ENCODE data around the gene UNC13C. TPM values are rescaled to one million over a fixed set of nuclear protein-coding genes. Genes with fewer than 3 reads are reported as not detected.

Gene UNC13C
- total RNA-seq, 1 donor from 2014 or later, result not detected

DNA sequence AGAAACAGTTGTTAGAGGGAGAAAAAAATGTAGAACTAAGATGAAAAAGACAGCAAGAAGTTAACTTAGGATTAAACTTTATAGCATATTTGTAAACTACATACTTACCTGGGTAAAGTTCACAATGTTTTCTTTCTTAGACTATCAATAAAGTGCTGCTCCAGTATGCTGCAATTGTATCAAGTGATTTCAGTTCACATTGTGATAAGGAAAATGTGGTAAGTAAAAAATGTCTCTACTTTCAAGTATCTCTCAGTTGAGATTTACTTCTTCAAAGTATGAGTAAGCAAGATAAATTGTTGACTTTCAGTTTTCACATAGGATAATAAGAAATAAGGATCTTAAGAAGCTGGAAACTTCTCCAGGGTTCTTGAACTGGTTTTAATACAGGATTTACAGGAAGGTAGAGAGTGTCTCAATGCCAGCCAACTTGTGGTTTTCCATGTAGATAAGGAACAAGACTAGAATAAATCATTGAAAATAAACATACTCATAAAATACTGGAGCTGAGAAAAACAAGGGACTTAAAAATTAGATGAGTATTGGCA lies 528.8 kb downstream of the UNC13C start:
- H3K4me3 ChIP-seq, result no peak overlapping the region
- no peaks in the 10 kb centered on the region for H3K4me1 ChIP-seq
- DNase-seq (ENCODE audit: extremely low spot score in 2 of 2), result no peak
- no peaks in the 10 kb centered on the region for H3K27me3 ChIP-seq
- intact Hi-C loops (cut with DNase I), result no loop called here
- TF ChIP-seq POLR2A (IDR thresholded peaks at IDR 0.05) (no peak), POLR2AphosphoS5 (IDR thresholded peaks at IDR 0.05; ENCODE audit: insufficient read depth in 1 of 2, low read depth in 1 of 2) (no peak)
- TF ChIP-seq, protein P1, sequence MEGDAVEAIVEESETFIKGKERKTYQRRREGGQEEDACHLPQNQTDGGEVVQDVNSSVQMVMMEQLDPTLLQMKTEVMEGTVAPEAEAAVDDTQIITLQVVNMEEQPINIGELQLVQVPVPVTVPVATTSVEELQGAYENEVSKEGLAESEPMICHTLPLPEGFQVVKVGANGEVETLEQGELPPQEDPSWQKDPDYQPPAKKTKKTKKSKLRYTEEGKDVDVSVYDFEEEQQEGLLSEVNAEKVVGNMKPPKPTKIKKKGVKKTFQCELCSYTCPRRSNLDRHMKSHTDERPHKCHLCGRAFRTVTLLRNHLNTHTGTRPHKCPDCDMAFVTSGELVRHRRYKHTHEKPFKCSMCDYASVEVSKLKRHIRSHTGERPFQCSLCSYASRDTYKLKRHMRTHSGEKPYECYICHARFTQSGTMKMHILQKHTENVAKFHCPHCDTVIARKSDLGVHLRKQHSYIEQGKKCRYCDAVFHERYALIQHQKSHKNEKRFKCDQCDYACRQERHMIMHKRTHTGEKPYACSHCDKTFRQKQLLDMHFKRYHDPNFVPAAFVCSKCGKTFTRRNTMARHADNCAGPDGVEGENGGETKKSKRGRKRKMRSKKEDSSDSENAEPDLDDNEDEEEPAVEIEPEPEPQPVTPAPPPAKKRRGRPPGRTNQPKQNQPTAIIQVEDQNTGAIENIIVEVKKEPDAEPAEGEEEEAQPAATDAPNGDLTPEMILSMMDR (IDR thresholded peaks at IDR 0.05), result no peak
- H3K9me3 ChIP-seq, result no peaks in the 10 kb centered on the region
- H3K27ac ChIP-seq, result no peak overlapping the region
- no peaks in the 10 kb centered on the region for H3K36me3 ChIP-seq

DNA sequence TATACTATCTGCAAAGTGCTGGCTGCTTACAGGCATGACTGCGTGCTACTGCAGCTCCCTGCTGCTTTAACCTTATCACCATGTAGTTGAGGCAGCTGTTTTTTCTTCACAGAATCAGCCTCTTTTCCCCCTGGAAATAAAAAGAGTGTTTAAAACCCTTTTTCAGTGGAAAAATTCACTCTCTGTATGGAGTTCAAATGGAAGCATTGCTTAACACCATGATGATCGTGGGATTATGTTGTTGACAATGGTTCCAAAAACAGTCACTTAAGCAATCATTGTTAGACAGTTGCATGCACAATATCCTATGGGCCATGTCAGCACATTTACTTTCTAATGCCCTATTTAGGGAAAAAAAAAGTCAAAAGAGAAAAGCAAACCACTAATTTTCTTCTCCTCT lies 536.4 kb downstream of the UNC13C start:
- intact Hi-C loops (cut with DNase I), result loop anchor here (10.0 kb wide), 1 partner anchor 1560 kb away; no protein-coding TSS in a partner anchor
- TF ChIP-seq POLR2AphosphoS5 (IDR thresholded peaks at IDR 0.05; ENCODE audit: insufficient read depth in 1 of 2, low read depth in 1 of 2) (no peak), POLR2A (IDR thresholded peaks at IDR 0.05) (no peak)
- TF ChIP-seq, protein P1 (IDR thresholded peaks at IDR 0.05), result no peak
- DNase-seq (ENCODE audit: extremely low spot score in 2 of 2), result no peak
- Histone ChIP-seq H3K4me1 (no peaks in the 10 kb centered on the region), H3K27ac (no peak overlapping the region), H3K9me3 (no peaks in the 10 kb centered on the region), H3K27me3 (no peaks in the 10 kb centered on the region), H3K4me3 (no peak overlapping the region), H3K36me3 (no peaks in the 10 kb centered on the region)

DNA sequence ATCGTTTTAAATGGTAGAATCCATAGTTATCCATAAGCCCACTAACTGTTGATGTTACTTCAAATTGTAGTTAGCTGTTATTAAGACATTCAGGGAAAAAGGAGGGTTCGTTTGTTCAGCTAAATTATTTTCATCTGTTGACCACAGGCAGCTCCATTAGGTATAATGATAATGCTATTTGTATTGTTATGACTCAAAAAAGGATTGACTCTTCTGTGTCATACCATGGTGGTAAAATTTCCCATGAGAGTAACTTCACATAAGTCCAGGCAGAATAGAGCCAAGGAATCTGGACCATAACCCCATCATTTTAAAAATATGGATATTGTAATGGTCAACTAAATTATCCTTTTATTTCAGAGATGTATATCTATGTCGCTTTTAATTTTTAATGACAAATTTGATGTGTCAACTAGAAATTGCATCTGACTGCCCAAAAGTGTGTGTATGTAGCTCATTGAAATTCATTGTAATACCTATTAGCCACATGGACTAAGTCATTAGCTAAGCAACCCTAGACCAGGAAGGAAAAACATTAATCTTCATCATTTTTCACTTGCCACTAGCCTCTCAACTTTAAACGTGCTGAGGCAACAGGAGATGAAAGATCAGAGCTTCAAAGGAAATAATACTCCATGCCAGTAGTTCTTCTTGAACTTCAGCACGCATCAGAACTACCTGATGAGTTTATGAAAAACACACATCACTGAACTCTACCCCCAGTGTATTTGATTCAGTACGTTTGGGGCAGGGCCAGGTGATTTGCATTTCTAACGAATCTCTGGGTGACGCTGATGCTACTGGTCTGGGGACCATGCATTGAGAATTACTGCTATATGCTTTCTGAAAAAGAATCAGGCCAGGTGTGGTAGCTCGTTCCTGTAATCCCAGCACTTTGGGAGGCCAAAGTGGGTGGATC lies 537.7 kb downstream of the UNC13C start:
- Histone ChIP-seq H3K4me1 (no peaks in the 10 kb centered on the region), H3K27ac (no peak overlapping the region), H3K27me3 (no peaks in the 10 kb centered on the region), H3K9me3 (no peaks in the 10 kb centered on the region), H3K36me3 (no peaks in the 10 kb centered on the region), H3K4me3 (no peak overlapping the region)
- intact Hi-C loops (cut with DNase I), result loop anchor here (10.0 kb wide), 1 partner anchor 1559 kb away; no protein-coding TSS in a partner anchor
- TF ChIP-seq, protein P1 (IDR thresholded peaks at IDR 0.05), result no peak
- TF ChIP-seq POLR2A (IDR thresholded peaks at IDR 0.05), result no peak
- no peak for TF ChIP-seq POLR2AphosphoS5 (IDR thresholded peaks at IDR 0.05; ENCODE audit: insufficient read depth in 1 of 2, low read depth in 1 of 2)
- no peak for DNase-seq (ENCODE audit: extremely low spot score in 2 of 2)

DNA sequence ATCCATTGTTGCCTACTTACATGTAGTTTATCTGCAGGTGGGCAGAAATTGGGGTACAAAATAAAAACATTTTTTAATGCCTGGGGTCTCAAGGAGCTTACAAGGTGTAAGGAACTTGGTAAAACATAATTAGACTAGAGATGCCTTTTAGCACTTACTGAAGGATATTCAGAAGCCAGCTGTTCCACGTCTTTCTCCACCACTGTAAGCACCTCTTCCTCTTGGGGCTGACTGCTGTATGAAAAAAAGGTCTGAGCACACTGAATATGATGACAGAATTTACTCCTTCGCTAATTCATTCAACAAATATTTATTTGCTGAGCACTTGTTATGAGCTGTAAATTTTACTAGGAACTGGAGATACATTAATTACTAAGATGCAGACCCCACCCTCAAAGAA lies 539.1 kb downstream of the UNC13C start:
- Histone ChIP-seq H3K36me3 (no peaks in the 10 kb centered on the region), H3K27me3 (no peaks in the 10 kb centered on the region), H3K9me3 (no peaks in the 10 kb centered on the region), H3K27ac (no peak overlapping the region), H3K4me3 (no peak overlapping the region), H3K4me1 (no peaks in the 10 kb centered on the region)
- no peak for DNase-seq (ENCODE audit: extremely low spot score in 2 of 2)
- TF ChIP-seq POLR2A (IDR thresholded peaks at IDR 0.05) (no peak), POLR2AphosphoS5 (IDR thresholded peaks at IDR 0.05; ENCODE audit: insufficient read depth in 1 of 2, low read depth in 1 of 2) (no peak)
- TF ChIP-seq, protein P1 (IDR thresholded peaks at IDR 0.05), result no peak
- intact Hi-C loops (cut with DNase I), result loop anchor here (10.0 kb wide), 1 partner anchor 1557 kb away; no protein-coding TSS in a partner anchor

Data from vagina (tissue), 2 donors.